Neural cell (in vitro differentiated cells): ENCODE data around the gene ADCY5.

Experiments
- EZH2 ChIP-seq: fragments of 200-600, 300-800 bp; shearing (Covaris generic), sonication (generic); IDR thresholded peaks from 2 replicates; pipeline ENCODE4 v1.6.1; 2014; ENCODE audit warnings: antibody characterized with exemption, low read length, borderline replicate concordance, mild to moderate bottlenecking; ENCODE audit not compliant: insufficient read depth, poor library complexity, severe bottlenecking
- POLR2AphosphoS5 ChIP-seq: IDR thresholded peaks from 2 replicates; pipeline ENCODE4 v1.6.1; 2012

GRCh38 chr3:123285479-123285878 lies 163.4 kb downstream of the ADCY5 start:
- TF ChIP-seq EZH2 (no peak), POLR2AphosphoS5 (no peak)
